LNCaP clone FGC (cell line): ENCODE results near the gene PCDHAC1.

ENCODE experiments used
- DNase-seq: peaks from one replicate; pipeline ENCODE4 v3.0.0-alpha.2; 2011; ENCODE audit warnings: low read depth
- H3K4me3 ChIP-seq: 2 replicates; pipeline ENCODE4 v1.5.1; 2011; ENCODE audit warnings: mild to moderate bottlenecking, low read depth, low read length, control low read depth
- CTCF ChIP-seq: IDR thresholded peaks from 2 replicates; pipeline ENCODE4 v1.5.1; 2012; ENCODE audit warnings: mild to moderate bottlenecking; ENCODE audit not compliant: control insufficient read depth, insufficient read depth; ENCODE audit errors: extremely low read depth

Gene PCDHAC1

DNA sequence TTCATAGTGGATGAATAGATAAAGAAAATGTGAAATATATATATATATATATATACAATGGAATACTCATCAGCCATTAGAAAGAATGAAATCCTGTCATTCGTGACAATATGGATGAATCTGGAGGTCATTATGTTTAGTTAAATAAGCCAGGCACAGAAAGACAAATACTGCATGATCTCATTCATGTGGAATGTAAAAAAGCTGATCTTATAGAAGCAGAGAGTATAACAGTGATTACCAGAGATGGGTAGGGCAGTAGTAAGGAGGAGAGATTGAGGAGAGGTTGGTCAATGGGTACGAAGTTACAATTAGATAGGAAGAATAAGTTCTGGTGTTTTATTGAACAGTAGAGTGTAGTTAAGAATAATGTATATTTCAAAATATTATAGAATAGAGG is 20.5 kb downstream of the PCDHAC1 start:
- H3K4me3 ChIP-seq, result no peak overlapping the region
- no peak for TF ChIP-seq CTCF
- DNase-seq, result no peak

DNA sequence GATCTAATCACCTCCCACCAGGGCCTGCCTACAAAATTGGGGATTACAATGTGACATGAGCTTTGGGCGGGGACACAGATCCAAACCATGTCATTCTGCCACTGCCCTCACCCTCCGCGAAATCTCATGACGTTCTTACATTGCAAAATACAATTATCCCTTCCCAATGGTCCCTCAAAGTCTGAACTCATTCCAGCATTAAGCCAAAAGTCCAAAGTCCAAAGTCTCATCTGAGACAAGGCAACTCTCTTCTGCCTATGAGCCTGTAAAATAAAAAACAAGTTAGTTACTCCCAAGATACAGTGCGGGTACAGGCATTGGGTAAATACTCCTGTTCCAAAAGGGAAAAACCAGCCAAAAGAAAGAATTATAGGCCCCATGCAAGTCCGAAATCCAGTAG is 25.5 kb downstream of the PCDHAC1 start:
- no peak overlapping the region for H3K4me3 ChIP-seq
- no peak for DNase-seq
- no peak for TF ChIP-seq CTCF

GRCh38 chr5:140953234-140953633 is 27.1 kb downstream of the PCDHAC1 start:
- no peak for TF ChIP-seq CTCF
- no peak for DNase-seq
- H3K4me3 ChIP-seq, result no peak overlapping the region

DNA sequence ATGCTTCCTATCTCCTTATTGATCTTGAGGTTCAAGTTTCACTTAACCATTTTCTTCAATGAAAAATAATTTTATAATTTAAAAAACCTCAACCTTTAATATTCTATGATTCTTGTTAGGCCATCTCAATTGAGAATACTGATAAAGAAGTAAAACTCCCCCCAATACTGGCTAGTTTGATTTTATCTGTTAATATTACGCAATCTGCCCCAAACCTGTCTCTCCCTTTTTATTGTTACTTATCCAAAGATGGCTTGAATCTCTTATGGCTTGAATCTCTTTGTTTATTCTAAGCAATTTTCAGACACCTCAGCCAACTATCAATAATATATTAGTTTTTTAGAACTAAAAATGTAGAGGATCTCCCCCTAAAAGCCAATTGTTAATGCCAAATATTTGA is 36.1 kb downstream of the PCDHAC1 start:
- no peak overlapping the region for H3K4me3 ChIP-seq
- DNase-seq, result no peak
- no peak for TF ChIP-seq CTCF

GRCh38 chr5:140964356-140964755 is 38.3 kb downstream of the PCDHAC1 start:
- DNase-seq, result no peak
- H3K4me3 ChIP-seq, result no peak overlapping the region
- no peak for TF ChIP-seq CTCF

DNA sequence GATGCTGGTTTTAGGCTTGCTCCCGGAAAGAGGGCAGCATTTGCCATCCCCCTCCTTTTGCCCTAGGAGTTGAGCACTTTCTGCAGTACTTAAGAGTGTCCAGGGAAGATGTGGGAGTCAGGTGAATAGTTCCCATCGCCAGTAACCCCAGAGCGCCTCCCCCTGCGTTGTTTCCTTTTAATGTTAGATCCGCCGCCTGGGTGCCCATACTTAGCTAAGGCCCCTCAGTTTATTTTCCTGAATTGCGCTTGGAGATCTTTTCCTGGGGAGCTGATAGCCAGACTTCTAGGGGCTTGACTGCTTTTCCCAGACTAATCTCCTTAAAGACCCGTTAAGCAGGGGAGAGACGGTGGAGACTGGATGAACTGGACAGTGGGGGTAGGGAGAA is 39.8 kb downstream of the PCDHAC1 start:
- H3K4me3 ChIP-seq, result no peak overlapping the region
- no peak for TF ChIP-seq CTCF
- DNase-seq, result no peak

DNA sequence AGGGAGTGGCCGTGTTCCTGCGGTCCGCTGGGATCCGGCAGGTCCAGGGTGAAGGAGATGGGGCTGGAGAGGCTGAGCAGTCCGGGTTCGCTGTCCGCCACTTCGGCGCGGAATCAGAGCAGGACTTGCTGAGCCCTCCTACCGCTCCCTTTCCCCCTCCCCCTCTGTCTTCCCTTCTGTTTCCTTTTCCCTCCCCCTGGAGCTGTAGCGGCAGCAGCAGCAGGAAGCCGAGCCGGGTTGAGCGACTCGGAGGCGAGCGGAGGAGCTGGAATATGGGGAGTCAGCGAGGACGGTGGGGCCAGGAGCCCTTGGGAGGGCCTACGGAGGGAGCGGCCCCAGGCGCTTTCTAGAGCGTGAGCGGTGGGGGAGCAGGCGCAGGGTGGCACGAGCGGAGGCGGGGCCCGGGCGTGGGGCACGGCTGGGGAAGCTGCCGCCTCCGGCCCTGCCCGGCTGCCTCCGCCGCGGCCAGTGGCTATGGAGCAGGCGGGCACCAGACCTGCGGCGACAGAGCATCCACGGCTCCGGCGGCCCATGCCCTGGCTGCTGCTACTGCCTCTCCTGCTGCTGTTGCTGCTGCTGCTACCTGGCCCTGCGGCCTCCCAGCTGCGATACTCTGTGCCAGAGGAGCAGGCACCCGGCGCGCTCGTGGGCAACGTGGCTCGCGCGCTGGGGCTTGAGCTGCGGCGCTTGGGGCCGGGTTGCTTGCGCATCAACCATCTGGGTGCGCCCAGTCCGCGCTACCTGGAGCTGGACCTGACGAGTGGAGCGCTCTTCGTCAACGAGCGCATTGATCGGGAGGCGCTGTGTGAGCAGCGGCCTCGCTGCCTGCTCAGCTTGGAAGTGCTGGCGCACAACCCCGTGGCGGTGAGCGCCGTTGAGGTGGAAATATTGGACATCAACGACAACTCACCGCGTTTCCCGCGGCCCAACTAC is 40.5 kb downstream of the PCDHAC1 start, which contains the start of gene PCDHAC2:
TSS of gene PCDHAC2 (plus strand) at position 184 of the 933 bp plus-strand sequence. CDS start at position 475, 291 bp downstream.
- no peak for TF ChIP-seq CTCF
- no peak for DNase-seq
- H3K4me3 ChIP-seq, result peak within 1 kb of the TSS; percentile 17; the same call in 1 of the 2 replicates
